Activated B cell treated with CpG ODN at 0.5 μM for 24 hours (primary cell): ENCODE measurements around the gene SHC2. TPM values are rescaled to one million over a fixed set of nuclear protein-coding genes. Genes with fewer than 3 reads are reported as not detected.

Experiments
- ATAC-seq: fragments of 200-7000 bp; cut with Tn5 transposase; one replicate; pipeline ENCODE4 v1.10.0; 2021; ENCODE audit warnings: low read depth, mild to moderate bottlenecking, moderate library complexity
- CTCF ChIA-PET: fragments of 350-600 bp; sonication (Branson Sonifier 250); formaldehyde crosslinking; loops from one replicate; lab custom pipeline; 2021; ENCODE audit warnings: antibody characterized with exemption; lab: Charles Lee
- POLR2A ChIA-PET: fragments of 350-600 bp; sonication (Branson Sonifier 250); formaldehyde crosslinking; loops from one replicate; lab custom pipeline; 2021; ENCODE audit warnings: antibody characterized with exemption; lab: Charles Lee
- DNase-seq: peaks from one replicate; pipeline ENCODE4 v3.0.0; 2022
- H3K27ac Mint-ChIP-seq: one replicate; pipeline ENCODE4 v1.8.0; 2020; ENCODE audit warnings: mixed read lengths
- H3K27me3 Mint-ChIP-seq: one replicate; pipeline ENCODE4 v1.8.0; 2021; ENCODE audit warnings: mixed read lengths
- H3K36me3 Mint-ChIP-seq: one replicate; pipeline ENCODE4 v1.8.0; 2021; ENCODE audit warnings: low read depth, mixed read lengths
- H3K4me1 Mint-ChIP-seq: one replicate; pipeline ENCODE4 v1.8.0; 2021; ENCODE audit warnings: mixed read lengths
- H3K4me3 Mint-ChIP-seq: one replicate; pipeline ENCODE4 v1.8.0; 2020; ENCODE audit warnings: mild to moderate bottlenecking, mixed read lengths
- H3K9me3 Mint-ChIP-seq: one replicate; pipeline ENCODE4 v1.8.0; 2020; ENCODE audit warnings: mixed read lengths
- intact Hi-C: fragments of 100-400 bp; cut with micrococcal nuclease; formaldehyde crosslinking; loops from one replicate; pipeline ENCODE4 v1.15.1; 2024
- total RNA-seq: library from RNA; stranded (reverse); gene quantifications from 2 replicates; pipeline ENCODE4 v1.2.3, GENCODE V29; 2022
- TF ChIP-seq, protein P1 (sequence below): fragments of 200-600 bp; IDR thresholded peaks from one replicate; pipeline ENCODE4 v1.8.0; 2022; ENCODE audit warnings: antibody characterized with exemption, mild to moderate bottlenecking

SHC2 gene
- total RNA-seq, 1 donor from 2014 or later: not detected

DNA sequence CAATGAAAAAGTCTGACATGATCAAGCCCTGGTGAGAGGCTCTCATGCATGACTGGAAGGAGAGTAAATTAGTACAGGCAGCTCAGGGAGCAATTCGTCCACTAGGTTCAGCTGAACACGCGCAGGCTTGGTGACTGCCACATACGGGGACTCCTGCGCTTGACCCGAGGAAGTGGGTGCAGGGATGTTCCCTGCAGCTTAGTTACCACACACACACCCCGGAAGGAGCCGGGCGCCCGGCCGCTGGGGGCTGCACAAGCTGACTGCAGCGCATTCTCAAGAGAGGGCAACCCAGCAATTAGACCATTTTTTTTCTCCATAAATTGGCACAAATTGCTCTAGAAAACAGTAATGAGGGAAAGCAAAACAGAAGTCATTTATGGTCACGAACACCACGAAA lies 93.3 kb downstream of the SHC2 start:
- intact Hi-C loops: no loop called here
- Mint-ChIP-seq H3K4me1 (no peaks in the 10 kb centered on the region), H3K27ac (no peak overlapping the region), H3K27me3 (peaks cover 19% of the 10 kb centered on the region), H3K36me3 (no peaks in the 10 kb centered on the region), H3K9me3 (no peaks in the 10 kb centered on the region), H3K4me3 (no peak overlapping the region)
- CTCF ChIA-PET: no interaction called here
- ATAC-seq (no peak), DNase-seq (no peak)
- POLR2A ChIA-PET: no interaction called here
- TF ChIP-seq, protein P1, sequence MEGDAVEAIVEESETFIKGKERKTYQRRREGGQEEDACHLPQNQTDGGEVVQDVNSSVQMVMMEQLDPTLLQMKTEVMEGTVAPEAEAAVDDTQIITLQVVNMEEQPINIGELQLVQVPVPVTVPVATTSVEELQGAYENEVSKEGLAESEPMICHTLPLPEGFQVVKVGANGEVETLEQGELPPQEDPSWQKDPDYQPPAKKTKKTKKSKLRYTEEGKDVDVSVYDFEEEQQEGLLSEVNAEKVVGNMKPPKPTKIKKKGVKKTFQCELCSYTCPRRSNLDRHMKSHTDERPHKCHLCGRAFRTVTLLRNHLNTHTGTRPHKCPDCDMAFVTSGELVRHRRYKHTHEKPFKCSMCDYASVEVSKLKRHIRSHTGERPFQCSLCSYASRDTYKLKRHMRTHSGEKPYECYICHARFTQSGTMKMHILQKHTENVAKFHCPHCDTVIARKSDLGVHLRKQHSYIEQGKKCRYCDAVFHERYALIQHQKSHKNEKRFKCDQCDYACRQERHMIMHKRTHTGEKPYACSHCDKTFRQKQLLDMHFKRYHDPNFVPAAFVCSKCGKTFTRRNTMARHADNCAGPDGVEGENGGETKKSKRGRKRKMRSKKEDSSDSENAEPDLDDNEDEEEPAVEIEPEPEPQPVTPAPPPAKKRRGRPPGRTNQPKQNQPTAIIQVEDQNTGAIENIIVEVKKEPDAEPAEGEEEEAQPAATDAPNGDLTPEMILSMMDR: no peak

DNA sequence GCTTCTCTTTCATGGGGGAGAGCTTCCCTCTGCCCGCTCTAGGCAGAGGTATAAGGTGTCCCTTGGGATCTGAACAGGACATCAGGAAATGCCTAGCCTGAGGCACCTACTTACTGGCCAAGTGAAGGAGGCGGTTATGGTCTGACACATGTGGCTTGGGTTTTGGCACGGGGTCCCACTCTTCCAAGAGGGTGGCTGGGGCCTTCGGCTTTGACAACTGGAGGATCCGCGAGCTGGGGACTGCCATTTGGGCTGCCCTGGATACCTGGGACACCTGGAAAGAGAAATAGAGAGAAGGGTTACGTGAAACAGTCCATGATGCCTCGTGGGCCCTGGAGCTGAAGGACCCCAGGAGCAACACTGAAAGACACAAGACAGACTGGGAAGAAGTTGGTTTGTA lies 93.9 kb downstream of the SHC2 start:
- DNase-seq (no peak), ATAC-seq (no peak)
- Mint-ChIP-seq H3K36me3 (no peaks in the 10 kb centered on the region), H3K9me3 (no peaks in the 10 kb centered on the region), H3K27me3 (peaks cover 14% of the 10 kb centered on the region), H3K4me3 (no peak overlapping the region), H3K4me1 (no peaks in the 10 kb centered on the region), H3K27ac (no peak overlapping the region)
- ChIA-PET POLR2A (no interaction called here), CTCF (no interaction called here)
- TF ChIP-seq, protein P1: no peak
- intact Hi-C loops: no loop called here

Other genes starting within 250 kb of the SHC2 start
- 0.29 and 0.32 TPM in 2 replicates for gene PLPP2, start 169.6 kb downstream of the SHC2 start, total RNA-seq
- 14.6 and 15.0 TPM in 2 replicates for gene MIER2, start 116.2 kb downstream of the SHC2 start, total RNA-seq
- gene C2CD4C, start 51.9 kb downstream of the SHC2 start, total RNA-seq: not detected in 2 replicates
- gene MADCAM1, start 35.5 kb upstream of the SHC2 start, total RNA-seq: 0.40 and 0.76 TPM in 2 replicates
- gene TPGS1, start 46.5 kb upstream of the SHC2 start, total RNA-seq: 20.3 and 23.8 TPM in 2 replicates
- 19.8 and 23.1 TPM in 2 replicates for gene CDC34, start 70.7 kb upstream of the SHC2 start, total RNA-seq
- gene GZMM, start 83.0 kb upstream of the SHC2 start, total RNA-seq: 0.22 TPM in 1 of 2 replicates, not detected in the other
- gene BSG, start 111.6 kb upstream of the SHC2 start, total RNA-seq: 150 and 152 TPM in 2 replicates
- 0.13 and 0.17 TPM in 2 replicates for gene HCN2, start 128.8 kb upstream of the SHC2 start, total RNA-seq
- 54.7 and 58.2 TPM in 2 replicates for gene POLRMT, start 172.5 kb upstream of the SHC2 start, total RNA-seq
- gene FGF22, start 178.8 kb upstream of the SHC2 start, total RNA-seq: 0.64 and 0.73 TPM in 2 replicates
- 75.9 and 82.7 TPM in 2 replicates for gene RNF126, start 202.2 kb upstream of the SHC2 start, total RNA-seq
- gene FSTL3, start 215.4 kb upstream of the SHC2 start, total RNA-seq: 2.1 and 2.2 TPM in 2 replicates
- not detected in 2 replicates for gene PRSS57, start 234.4 kb upstream of the SHC2 start, total RNA-seq
- not detected in 2 replicates for gene PALM, start 247.9 kb upstream of the SHC2 start, total RNA-seq